MCF 10A (cell line): ENCODE results near the gene SH3D19. TPM values are rescaled to one million over a fixed set of nuclear protein-coding genes. Genes with fewer than 3 reads are reported as not detected.
"Not testable (repeated sequence)": the region's sequence is repeated elsewhere in the genome, so short reads cannot be mapped to it uniquely, and the experiment has no call there.

Experiments used
- BruUV-seq: library from RNA; stranded (reverse); fragments of 400-500 nt; replicated peaks from 2 replicates; lab custom pipeline; 2021; lab: Mats Ljungman, UMichigan
- CTCF ChIA-PET: fragments of 300-600 bp; sonication (Branson Sonifier 250); formaldehyde crosslinking; extraction: SDS; loops from one replicate; lab custom pipeline; 2021; ENCODE audit warnings: antibody characterized with exemption, inconsistent platforms; lab: Yijun Ruan, JAX
- POLR2A ChIA-PET: fragments of 300-600, 350-650 bp; sonication (Branson Sonifier 250); formaldehyde crosslinking; extraction: SDS; loops from one replicate; lab custom pipeline; 2020; ENCODE audit warnings: antibody characterized with exemption, inconsistent platforms; lab: Yijun Ruan, JAX
- DNase-seq: peaks from one replicate; pipeline ENCODE4 v3.0.0-alpha.2; 2018; ENCODE audit not compliant: unreplicated experiment
- H3K27ac Mint-ChIP-seq: one replicate; pipeline ENCODE4 v1.8.0; 2022; ENCODE audit warnings: mild to moderate bottlenecking, low read depth, mixed read lengths; ENCODE audit not compliant: unreplicated experiment
- H3K27me3 Mint-ChIP-seq: one replicate; pipeline ENCODE4 v1.8.0; 2022; ENCODE audit warnings: mixed read lengths; ENCODE audit not compliant: insufficient read depth, unreplicated experiment
- H3K36me3 Mint-ChIP-seq: one replicate; pipeline ENCODE4 v1.8.0; 2022; ENCODE audit warnings: mild to moderate bottlenecking, moderate library complexity, mixed read lengths; ENCODE audit not compliant: insufficient read depth, unreplicated experiment
- H3K4me1 Mint-ChIP-seq: one replicate; pipeline ENCODE4 v1.8.0; 2022; ENCODE audit warnings: mixed read lengths; ENCODE audit not compliant: insufficient read depth, unreplicated experiment
- H3K4me3 Mint-ChIP-seq: one replicate; pipeline ENCODE4 v1.8.0; 2022; ENCODE audit warnings: mild to moderate bottlenecking, moderate library complexity, mixed read lengths; ENCODE audit not compliant: unreplicated experiment
- H3K9me3 Mint-ChIP-seq: one replicate; pipeline ENCODE4 v1.8.0; 2022; ENCODE audit warnings: mixed read lengths; ENCODE audit not compliant: unreplicated experiment
- CTCF ChIP-seq: fragments of 200-600 bp; IDR thresholded peaks from one replicate; pipeline ENCODE4 v1.8.0; 2022; ENCODE audit warnings: antibody characterized with exemption, mild to moderate bottlenecking; ENCODE audit not compliant: unreplicated experiment
- intact Hi-C: fragments of 100-400 bp; cut with micrococcal nuclease; formaldehyde crosslinking; loops from 2 replicates; pipeline ENCODE4 v1.14.1; 2022
- total RNA-seq: library from RNA; stranded (reverse); gene quantifications from 2 replicates; pipeline ENCODE4 v1.2.3, GENCODE V29; 2022

The SH3D19 gene
- total RNA-seq, 1 experiment from 2014 or later, result 51.3 TPM

GRCh38 chr4:151323667-151324066, 1.7 kb downstream of the SH3D19 start:
- Mint-ChIP-seq H3K27ac (peak overlapping the region; percentile 80), H3K36me3 (no peaks in the 10 kb centered on the region), H3K9me3 (no peaks in the 10 kb centered on the region), H3K4me3 (peak overlapping the region; percentile 97), H3K4me1 (peaks cover 40% of the 10 kb centered on the region), H3K27me3 (no peaks in the 10 kb centered on the region)
- CTCF ChIA-PET, result interaction anchor here (0.7 to 1.7 kb wide), 3 partner anchors 19 to 83 kb away, joined by 3 to 5 read pairs (median 4); partner anchors contain the start of gene PRSS48
- TF ChIP-seq CTCF, result no peak
- no TSS peak for BruUV-seq
- peak; percentile 7 for DNase-seq
- intact Hi-C loops, result no loop called here
- POLR2A ChIA-PET, result interaction anchor here (0.6 to 5.0 kb wide), 16 partner anchors 8 to 1029 kb away, joined by 3 to 91 read pairs (median 5); no protein-coding TSS in a partner anchor

- no TSS peak for BruUV-seq
- Mint-ChIP-seq H3K36me3 (peaks cover 4% of the 10 kb centered on the region), H3K27ac (peak overlapping the region; percentile 80), H3K27me3 (no peaks in the 10 kb centered on the region), H3K9me3 (no peaks in the 10 kb centered on the region), H3K4me1 (peaks cover 40% of the 10 kb centered on the region), H3K4me3 (peak overlapping the region; percentile 97)
- DNase-seq, result peak; percentile 45
- intact Hi-C loops, result no loop called here
- ChIA-PET CTCF (interaction anchor here (0.6 to 1.9 kb wide), 5 partner anchors 8 to 1368 kb away, joined by 3 to 8 read pairs (median 5); partner anchors contain the start of gene PRSS48), POLR2A (interaction anchor here (0.7 to 5.0 kb wide), 10 partner anchors 8 to 362 kb away, joined by 3 to 91 read pairs (median 4); no protein-coding TSS in a partner anchor)
- TF ChIP-seq CTCF, result no peak
These were observed 2.8 kb downstream of the SH3D19 start for GRCh38 chr4:151322570-151322969.

GRCh38 chr4:151322161-151322560, 3.2 kb downstream of the SH3D19 start:
- H3K4me3 Mint-ChIP-seq, H3K27me3 Mint-ChIP-seq, intact Hi-C loops, H3K36me3 Mint-ChIP-seq, DNase-seq, H3K9me3 Mint-ChIP-seq, BruUV-seq, H3K27ac Mint-ChIP-seq: not testable (repeated sequence)
- ChIA-PET CTCF (interaction anchor here (0.6 to 1.9 kb wide), 5 partner anchors 8 to 1368 kb away, joined by 3 to 8 read pairs (median 5); partner anchors contain the start of gene PRSS48), POLR2A (interaction anchor here (0.8 to 5.0 kb wide), 5 partner anchors 8 to 205 kb away, joined by 3 to 91 read pairs (median 4); no protein-coding TSS in a partner anchor)
- H3K4me1 Mint-ChIP-seq, result peaks cover 43% of the 10 kb centered on the region

- Mint-ChIP-seq H3K36me3 (peaks cover 10% of the 10 kb centered on the region), H3K27ac (no peak overlapping the region), H3K4me1 (peaks cover 45% of the 10 kb centered on the region), H3K27me3 (no peaks in the 10 kb centered on the region), H3K4me3 (no peak overlapping the region), H3K9me3 (no peaks in the 10 kb centered on the region)
- ChIA-PET POLR2A (interaction anchor here (0.8 to 1.5 kb wide), 3 partner anchors 42 to 204 kb away, joined by 3 to 6 read pairs (median 3); no protein-coding TSS in a partner anchor), CTCF (interaction anchor here (0.6 to 1.9 kb wide), 2 partner anchors 9 to 247 kb away, joined by 3 to 8 read pairs; no protein-coding TSS in a partner anchor)
- intact Hi-C loops, result no loop called here
- no peak for TF ChIP-seq CTCF
- BruUV-seq, result no TSS peak
- no peak for DNase-seq
These were observed 3.8 kb downstream of the SH3D19 start for GRCh38 chr4:151321586-151321985.
